Kidney glomerular epithelial cell (primary cell): ENCODE data around the gene ZNF57.
A peak's percentile ranks its signal among the peaks of the same experiment; 100 is the strongest.
"Not testable (repeated sequence)": the region's sequence is repeated elsewhere in the genome, so short reads cannot be mapped to it uniquely, and the experiment has no call there.

ENCODE experiments used
- DNase-seq: peaks from one replicate; lab custom pipeline; 2025; lab: John Stamatoyannopoulos, UW

The ZNF57 gene

DNA sequence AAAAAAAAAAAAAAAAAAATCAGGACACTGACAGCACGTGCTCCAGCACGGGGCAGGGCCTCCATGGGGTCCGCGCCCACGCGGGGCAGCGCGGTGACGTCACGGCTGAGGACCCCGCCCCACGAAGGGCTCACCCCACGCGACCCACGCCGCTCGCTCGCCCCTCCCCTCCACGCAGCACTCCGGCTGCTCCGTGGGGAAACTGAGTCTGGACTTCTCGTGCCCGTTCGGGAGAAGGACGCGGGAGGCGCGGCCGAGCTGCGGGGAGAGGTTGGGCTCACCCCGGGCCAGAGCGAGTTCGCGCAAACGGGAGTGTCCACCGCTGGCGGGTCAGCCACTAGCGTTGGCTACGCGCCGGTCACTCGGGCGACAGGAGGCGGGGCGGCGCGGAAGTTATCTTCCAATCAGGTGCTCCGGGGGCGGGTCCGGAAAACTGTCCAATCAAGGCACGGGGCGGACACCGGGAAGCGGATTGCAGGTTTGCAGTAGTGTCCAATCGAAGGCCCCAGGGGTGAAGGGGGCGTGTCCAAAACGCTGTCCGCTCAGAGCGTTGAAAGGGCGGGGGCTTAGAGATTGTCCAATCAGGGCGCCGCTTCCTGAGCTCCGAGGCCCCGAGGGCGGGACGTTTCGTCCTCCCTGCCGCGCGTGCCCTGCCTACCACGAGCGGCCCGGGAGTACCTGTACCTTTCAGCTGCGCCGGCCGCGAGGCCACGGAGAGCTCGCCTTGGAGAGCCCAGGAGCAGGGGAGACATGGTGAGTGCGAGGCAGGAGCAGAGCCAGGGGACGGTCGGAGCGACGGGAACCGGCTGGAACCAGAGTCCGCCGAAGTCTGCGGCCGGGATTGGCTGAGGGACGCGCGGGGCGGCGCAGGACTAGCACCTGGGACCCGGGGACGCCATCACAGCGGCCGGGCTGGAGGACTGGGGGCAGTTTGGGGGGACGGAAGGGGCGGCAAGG lies at the start of gene ZNF57:
TSS of gene ZNF57 (plus strand) at position 633 of the 957 bp plus-strand sequence. CDS start at position 751, 118 bp downstream.
- peak; percentile 97 for DNase-seq

DNA sequence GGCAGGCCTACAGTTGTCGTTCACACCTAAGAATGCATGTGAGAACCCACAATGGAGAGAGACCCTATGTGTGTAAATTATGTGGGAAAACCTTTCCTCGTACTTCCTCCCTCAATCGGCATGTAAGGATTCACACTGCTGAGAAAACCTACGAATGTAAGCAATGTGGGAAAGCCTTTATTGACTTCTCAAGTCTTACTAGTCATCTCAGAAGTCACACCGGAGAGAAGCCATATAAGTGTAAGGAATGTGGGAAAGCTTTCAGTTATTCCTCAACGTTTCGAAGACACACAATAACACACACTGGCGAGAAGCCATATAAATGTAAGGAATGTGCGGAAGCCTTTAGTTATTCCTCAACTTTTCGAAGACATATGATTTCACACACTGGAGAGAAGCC lies 48.1 kb upstream of the ZNF57 start:
- DNase-seq = no peak

DNA sequence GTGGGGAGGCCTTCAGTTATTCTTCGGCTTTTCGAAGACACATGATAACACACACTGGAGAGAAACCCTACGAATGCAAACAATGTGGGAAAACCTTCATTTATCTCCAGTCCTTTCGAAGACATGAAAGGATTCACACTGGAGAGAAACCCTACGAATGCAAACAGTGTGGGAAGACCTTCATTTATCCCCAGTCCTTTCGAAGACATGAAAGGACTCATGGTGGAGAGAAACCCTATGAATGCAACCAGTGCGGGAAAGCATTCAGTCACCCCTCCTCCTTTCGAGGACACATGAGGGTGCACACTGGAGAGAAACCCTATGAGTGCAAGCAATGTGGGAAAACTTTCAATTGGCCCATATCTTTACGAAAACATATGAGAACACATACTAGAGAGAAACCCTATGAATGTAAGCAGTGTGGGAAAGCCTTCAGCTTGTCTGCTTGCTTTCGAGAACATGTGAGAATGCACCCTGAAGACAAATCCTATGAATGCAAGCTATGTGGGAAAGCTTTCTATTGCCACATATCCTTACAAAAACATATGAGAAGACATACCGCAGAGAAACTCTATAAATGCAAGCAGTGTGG lies 47.6 kb upstream of the ZNF57 start:
- DNase-seq = no peak

DNA sequence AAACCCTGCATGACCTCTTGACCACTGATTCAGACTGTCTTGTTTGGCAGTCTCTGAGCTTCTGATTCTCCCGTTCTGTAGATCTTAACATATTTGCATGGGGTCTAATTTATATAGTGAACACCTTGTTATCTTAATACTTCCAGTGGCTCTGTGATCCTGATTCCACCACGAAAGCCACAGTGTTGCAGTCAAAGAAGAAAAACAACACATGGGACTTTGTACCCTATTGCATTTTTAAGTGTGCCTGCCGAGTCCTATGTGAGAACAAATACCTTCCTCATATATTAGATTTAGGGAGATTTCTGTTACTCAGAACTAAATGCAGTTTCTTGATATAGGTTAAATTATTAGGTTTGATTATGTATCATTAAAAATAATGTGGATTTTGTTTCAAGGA lies 45.9 kb upstream of the ZNF57 start:
- no peak for DNase-seq

DNA sequence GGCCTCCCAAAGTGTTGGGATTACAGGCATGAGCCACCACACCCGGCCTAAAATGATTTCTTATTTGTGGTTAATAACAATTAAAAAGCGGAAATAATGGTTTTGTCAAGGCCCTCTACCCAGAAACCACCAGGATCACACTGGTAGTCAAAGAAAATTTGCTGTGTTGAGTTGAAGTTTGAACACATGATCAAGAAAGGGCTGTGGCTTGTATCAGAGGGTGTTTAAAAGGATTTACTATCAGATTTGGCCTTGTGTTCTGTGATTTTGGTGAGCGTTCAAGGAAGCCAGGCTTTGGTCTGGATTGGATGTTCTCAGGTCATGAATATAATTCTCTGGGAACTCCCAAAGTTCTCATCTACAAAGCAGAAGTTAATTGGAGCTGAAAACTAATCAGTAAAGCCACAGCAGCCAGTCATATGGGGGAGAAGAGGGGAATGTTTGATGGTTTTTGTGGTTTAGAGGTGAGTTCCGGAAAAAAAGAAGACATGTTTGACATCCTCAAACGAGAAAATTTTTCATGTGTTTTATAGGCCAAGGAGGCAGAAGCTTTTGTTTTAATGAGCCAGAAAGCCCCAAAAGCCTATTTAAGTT lies 44.2 kb upstream of the ZNF57 start:
- no peak for DNase-seq

DNA sequence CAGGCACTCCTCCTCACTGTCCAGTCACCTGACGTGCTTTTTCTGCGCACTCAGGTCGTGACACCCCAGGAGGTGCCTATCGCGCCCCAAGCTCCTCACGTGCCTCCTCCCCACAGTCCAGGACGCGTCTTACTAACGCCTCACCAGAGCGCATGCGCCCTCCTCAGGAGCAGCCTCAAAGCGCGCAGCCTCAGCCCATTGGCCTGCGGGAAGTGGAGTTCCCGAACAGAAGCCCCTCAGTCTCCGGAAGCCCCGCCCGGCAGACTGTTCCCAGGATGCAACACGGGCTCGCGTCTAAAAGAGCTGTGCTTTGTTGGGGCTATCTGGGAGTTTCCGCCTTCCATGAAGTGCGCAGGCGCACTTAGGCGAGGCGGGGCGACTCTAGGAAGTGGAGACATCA lies 41.9 kb upstream of the ZNF57 start:
- DNase-seq = no peak

DNA sequence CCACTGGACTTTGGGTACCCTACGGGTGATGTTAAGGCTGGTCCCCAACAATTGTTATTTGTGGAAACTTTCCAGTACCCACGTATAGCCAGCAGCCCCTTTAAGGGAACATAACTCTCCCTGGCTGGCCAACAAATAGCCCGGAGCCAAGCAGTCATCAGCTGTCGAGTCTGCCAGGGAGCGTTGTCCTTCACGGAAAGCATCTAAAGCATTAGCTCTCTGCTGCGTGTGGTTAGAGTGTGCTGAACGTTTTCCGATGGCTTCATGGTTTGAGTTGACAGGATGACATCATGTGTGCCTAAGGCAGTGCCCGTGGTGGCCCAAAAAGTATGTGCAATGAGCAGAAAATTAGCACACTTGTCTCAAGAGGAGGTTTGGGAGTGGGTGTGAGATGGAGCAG lies 36.9 kb upstream of the ZNF57 start:
- no peak for DNase-seq

DNA sequence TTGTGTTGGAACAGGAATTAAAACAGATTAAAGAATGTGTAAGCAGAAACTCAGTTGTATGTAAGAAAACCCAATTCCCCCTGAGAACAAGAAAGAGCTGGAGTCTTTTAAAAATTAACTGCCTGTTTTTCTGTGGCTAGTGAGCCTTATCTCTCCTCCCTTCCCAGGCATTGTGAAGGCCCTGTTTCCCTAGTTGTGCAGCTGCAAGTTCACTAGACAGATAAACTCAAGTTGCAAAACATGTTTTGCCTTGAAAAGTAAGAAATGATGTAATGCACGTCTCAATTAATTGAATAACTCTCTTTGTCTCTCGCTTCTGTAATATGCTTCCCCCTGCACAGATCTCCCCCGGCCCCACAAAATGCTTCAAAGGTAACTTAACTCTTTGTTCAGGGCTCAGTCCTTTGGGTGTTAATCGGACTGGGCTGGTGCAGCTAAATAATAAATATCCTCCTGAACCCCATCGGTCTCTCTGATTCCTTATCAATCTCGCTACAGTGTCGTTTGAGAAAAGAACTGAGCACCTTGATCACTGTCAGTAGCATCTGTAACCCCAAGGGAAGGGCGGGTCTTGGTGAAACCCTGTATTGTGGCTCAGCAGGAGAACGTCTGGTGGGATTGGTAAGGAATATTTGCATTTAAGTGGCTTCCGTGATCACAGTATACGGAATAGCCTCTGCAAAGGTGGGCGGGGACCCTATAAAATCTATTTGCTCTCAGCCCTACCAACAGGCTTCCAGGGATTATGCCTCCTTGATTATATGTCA lies 35.2 kb upstream of the ZNF57 start:
- peak; percentile 9 for DNase-seq

DNA sequence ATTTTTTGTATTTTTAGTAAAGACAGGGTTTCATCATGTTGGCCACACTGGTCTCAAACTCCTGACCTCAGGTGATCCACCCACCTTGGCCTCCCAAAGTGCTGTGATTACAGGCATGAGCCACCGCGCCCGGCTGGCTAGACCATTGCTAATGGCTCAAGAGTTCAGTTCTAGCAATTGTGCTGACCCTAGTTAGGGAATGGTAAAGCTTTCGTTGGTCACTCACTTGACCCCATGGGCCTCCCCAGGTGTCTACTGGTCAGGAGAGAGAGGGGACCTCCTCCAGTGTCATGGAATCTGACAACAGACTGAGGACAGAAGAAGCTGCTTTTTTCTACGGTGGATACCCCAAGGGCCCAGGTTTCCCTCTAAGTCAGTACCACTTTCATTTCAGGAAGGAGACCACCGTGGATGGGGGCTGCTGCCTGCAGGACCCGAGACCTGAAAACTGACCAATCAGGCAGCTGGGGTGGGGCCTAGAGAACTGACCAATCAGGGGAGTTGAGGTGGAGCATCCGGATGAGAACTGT lies 34.2 kb upstream of the ZNF57 start:
- DNase-seq = no peak

DNA sequence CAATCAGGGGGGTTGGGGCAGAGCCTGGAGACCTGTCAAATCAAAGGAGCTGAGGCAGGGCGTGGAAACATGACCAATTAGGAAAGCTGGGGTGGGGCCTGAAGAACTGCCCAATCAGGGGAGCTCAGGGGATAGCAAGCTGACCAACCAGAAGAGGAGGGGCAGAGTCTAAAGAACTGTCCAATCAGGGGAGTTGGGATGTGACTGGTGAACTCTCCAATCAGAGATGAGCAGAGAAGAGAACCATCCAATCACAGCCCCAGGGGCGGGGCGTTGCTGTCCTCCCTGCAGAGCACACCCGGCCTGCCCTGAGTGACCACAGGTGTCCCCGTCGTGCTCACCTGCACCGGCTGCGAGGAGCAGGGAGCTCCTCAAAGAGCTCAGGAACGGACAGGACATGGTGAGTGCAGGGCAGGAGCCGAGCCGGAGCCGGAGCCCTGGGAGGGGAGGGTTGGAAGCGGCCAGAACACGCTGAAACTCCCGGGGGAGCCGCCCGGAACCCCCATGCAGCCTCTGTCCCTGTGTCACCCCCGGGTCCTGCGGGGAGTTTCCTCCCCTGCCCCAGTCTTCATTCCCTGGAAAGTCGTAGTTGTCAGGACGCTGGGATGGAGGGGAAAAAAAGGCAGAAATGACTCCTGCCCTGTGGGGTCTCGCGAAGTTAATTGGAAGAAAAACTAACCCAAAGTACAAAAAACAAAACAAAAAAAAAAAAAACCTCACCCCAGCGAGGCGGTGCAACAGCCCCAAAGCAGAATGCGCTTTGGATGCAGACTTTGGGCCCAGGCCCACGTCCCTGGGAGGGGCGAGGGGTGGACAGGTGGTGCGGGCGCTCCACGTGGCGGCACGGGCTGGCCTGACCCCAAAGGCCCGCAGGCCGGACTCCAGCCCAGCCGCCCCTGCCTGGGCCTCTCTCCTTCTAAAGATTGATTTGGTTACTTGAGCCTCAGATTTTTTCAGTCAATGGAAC lies 33.4 kb upstream of the ZNF57 start, which contains the start of gene ZNF556:
TSS of gene ZNF556 (plus strand) at position 311 of the 967 bp plus-strand sequence. CDS start at position 398, 87 bp downstream.
- DNase-seq = peak; percentile 48

DNA sequence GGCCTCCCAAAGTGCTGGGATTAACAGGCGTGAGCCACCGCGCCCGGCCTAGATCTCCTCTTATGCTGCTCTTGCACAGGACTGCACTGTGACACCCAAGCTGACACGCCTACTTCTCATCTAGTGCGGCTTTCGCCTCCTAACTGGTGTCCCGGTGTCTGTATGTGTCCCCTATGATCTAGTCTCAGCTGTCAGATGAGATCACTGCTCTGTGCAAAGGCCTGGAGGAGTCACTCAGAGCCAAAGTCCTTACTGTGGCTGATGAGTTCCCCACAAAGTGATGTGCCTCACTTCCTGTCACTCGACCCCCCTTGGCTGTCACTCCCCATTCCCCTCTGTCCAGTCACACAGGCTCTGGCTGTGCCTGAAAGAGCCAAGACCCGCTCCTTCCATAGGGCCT lies 31.1 kb upstream of the ZNF57 start:
- DNase-seq = no peak

DNA sequence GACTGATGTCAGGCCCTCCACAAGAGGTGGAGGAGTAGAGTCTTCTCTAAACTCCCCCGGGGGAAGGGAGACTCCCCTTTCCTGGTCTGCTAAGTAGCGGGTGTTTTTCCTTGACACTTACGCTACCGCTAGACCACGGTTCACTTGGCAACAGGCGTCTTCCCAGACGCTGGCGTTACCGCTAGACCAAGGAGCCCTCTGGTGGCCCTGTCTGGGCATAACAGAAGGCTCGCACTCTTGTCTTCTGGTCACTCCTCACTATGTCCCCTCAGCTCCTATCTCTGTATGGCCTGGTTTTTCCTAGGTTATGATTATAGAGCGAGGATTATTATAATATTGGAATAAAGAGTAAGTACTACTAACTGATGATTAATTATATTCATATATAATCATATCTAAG lies 28.6 kb upstream of the ZNF57 start:
- not testable (repeated sequence) for DNase-seq

DNA sequence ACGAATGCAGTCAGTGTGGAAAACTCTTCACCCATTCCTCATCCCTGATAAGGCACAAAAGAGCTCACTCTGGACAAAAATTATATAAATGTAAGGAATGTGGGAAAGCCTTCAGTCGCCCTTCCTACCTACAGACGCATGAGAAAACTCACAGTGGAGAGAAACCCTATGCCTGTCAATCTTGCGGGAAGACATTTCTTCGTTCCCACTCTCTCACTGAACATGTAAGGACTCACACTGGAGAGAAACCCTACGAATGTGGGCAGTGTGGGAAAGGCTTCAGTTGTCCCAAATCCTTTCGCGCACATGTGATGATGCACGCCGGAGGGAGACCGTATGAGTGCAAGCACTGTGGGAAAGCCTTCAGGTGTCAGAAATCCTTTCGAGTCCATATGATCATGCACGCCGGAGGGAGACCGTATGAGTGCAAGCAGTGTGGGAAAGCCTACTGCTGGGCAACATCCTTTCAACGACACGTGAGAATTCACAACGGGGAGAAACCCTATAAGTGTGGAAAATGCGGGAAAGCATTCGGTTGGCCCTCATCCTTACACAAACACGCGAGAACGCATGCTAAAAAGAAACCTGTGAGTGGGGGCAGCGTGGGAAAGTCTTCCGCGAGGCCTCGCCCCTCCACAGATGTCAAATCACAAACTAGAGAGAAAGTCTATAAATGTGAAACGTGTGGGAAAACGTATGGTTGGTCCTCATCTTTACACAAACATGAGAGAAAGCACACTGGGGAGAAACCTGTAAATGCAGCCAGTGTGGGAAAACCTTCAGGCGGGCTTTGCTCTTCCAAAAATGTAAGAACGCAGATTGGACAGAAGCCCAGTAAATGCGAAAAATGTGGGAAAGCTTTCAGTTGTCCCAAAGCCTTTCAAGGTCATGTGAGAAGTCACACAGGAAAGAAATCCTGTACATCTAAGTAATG lies 23.1 kb upstream of the ZNF57 start:
- no peak for DNase-seq

DNA sequence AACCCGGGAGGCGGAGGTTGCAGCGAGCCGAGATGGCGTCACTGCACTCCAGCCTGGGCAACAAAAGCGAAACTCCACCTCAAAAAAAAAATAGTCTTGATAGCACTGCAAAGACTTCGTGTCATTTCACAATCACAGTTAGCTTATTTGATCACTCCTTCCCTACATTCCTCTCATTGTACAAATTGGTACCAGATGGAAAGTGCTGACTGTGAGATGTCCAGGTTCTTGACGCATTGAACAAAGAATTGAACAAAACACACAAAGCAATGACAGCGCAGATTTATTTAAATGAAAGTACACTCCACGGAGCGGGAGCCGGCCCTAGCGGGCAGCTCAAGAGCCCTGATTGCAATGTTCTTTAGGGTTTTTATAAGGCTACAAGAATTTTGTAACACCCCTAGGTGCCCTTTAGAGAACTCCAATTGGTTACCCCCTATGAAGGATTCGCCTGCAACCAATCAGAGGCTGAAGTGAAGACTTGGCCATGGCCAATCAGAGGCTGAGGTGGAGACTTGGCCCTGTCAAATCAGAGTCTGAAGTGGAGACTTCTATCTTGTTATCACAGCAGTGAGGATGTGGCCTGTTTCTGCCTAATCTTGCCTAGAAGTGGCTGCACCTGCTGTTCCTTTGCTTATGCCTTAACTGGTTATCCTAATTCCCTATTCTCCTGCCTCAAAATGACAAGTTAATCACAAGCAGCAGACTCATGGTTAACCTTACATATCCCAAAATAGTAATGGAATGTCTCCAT lies 16.9 kb upstream of the ZNF57 start:
- DNase-seq = no peak

DNA sequence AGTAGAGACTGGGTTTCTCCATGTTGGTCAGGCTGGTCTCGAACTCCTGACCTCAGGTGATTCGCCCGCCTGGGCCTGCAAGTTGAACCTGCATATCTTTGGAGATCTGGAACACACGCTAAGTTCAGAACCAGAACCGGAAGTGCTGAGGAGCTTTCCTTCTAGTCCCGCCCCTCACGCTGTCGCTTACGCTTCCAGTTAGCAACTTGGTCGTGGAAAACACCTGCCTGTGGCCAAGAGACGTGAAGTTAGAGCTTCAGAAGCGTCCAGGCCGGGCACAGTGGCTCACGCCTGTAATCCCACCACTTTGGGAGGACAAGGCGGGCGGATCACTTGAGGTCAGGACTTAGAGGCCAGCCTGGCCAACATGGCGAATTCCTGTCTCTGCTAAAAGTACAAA lies 15.0 kb upstream of the ZNF57 start:
- DNase-seq = no peak

DNA sequence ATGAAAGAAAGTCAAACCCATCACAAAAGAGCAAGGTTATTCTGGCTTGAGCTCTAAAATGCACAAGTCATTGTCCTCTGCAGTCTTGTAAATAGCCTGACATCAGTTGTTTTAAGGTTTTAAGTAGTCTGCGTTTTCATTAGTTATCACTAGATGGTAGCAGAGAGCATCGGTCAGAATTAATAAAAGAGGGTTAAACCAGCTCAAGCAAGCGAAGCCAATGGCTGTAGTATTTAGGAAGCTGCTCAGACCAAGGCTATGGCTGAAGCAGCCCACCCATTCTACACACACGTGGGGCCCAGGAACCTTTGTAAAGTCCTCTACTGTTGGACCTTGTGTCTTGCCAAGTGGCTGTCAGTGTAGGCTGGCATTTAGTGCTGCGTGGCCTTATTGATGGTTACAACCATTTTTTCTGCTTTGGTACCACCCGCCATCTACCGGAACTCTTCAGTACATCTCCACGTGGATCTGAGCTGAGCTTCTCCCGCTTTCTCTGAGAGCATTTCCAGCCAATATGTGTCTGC lies 13.3 kb upstream of the ZNF57 start:
- peak; percentile 71 for DNase-seq

DNA sequence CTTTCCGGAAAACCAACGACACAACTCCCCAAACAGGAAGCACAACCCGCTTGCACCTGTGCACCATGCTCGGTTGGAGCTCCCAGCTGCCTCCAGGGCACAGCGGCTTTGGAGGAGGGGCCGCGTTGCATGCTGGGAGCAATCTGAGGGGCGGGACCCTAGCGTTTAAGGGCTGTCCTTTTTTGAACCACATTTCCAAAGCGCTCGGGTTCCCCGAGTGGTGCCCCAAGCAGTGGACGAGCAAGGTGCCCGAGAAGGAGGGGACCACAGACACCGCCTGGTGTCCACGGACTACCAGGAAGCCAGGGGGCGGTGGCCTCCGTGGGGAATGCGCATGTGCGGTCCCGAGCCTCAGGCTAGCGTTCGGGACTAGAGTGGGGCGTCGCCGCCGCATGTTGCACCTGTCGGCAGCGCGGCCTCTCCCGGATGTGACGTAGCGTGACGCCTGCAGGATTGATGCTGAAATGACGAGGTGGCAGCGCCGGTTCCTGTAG lies 11.9 kb upstream of the ZNF57 start:
- no peak for DNase-seq

DNA sequence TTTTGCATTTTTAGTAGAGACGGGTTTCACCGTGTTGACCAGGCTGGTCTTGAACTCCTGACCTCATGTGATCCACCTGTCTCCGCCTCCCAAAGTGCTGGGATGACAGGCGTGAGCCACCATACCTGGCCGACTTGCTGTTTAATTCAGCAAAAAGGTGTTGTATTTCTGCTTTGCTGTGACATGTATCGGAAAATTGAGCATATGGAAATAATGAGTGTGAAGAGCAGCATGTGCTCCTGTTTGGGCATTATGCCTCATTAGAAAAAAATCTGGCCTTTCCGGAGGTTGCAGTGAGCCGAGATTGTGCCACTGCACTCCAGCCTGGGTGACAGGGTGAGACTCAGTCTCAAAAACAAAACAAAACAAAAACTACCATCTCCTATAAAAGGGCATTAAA lies 10.2 kb upstream of the ZNF57 start:
- not testable (repeated sequence) for DNase-seq
